OCI-LY3 (cell line): ENCODE data around the gene ZNF436.
A peak's percentile ranks its signal among the peaks of the same experiment; 100 is the strongest.

ENCODE experiments used
- H2AFZ ChIP-seq: fragments of 200-600, 300-600 bp; shearing (Covaris generic); 2 replicates; pipeline ENCODE4 v1.6.0; 2014; ENCODE audit warnings: antibody characterized with exemption, low read depth, low read length
- H3K27ac ChIP-seq: fragments of 200-600, 300-600 bp; sonication (generic); 2 replicates; pipeline ENCODE4 v1.5.1; 2014; ENCODE audit warnings: mild to moderate bottlenecking, low read length, moderate library complexity, mixed read lengths
- H3K27me3 ChIP-seq: fragments of 200-600, 300-600 bp; sonication (generic); 2 replicates; pipeline ENCODE4 v1.6.1; 2014; ENCODE audit warnings: low read depth, low read length, mixed read lengths
- H3K36me3 ChIP-seq: fragments of 200-600, 300-600 bp; sonication (generic); replicated peaks from 2 replicates; pipeline ENCODE3; 2014; ENCODE audit warnings: low read depth, low read length, mixed read lengths
- H3K4me1 ChIP-seq: fragments of 300-600, 200-600 bp; sonication (generic); 2 replicates; pipeline ENCODE4 v1.6.1; 2014; ENCODE audit warnings: low read length, mixed read lengths
- H3K4me2 ChIP-seq: fragments of 200-600, 300-600 bp; sonication (generic); 2 replicates; pipeline ENCODE4 v1.6.1; 2014; ENCODE audit warnings: low read length, mixed read lengths
- H3K4me3 ChIP-seq: fragments of 300-600, 200-600 bp; sonication (generic); 2 replicates; pipeline ENCODE4 v1.5.1; 2014; ENCODE audit warnings: antibody characterized with exemption, mild to moderate bottlenecking, low read length, moderate library complexity
- H3K79me2 ChIP-seq: fragments of 300-600, 200-600 bp; shearing (Covaris generic); 2 replicates; pipeline ENCODE4 v1.6.1; 2014; ENCODE audit warnings: mild to moderate bottlenecking, low read length, mixed read lengths
- H3K9ac ChIP-seq: fragments of 300-600, 200-600 bp; shearing (Covaris generic); 2 replicates; pipeline ENCODE4 v1.6.0; 2014; ENCODE audit warnings: mild to moderate bottlenecking, low read length, moderate library complexity
- H3K9me3 ChIP-seq: fragments of 200-600, 300-600 bp; shearing (Covaris generic); 2 replicates; pipeline ENCODE4 v1.6.1; 2014; ENCODE audit warnings: low read length, mixed read lengths; ENCODE audit not compliant: insufficient read depth
- H4K20me1 ChIP-seq: fragments of 200-600, 300-600 bp; sonication (generic); 2 replicates; pipeline ENCODE4 v1.6.1; 2016; ENCODE audit warnings: low read length, mixed read lengths; ENCODE audit not compliant: insufficient read depth
- CTCF ChIP-seq: fragments of 200-600, 300-600 bp; sonication (generic); IDR thresholded peaks from 2 replicates; pipeline ENCODE4 v1.5.1; 2014; ENCODE audit warnings: antibody characterized with exemption, low read length, low read depth
- EZH2phosphoT487 ChIP-seq: fragments of 200-600 bp; shearing (Covaris generic); IDR thresholded peaks from 2 replicates; pipeline ENCODE4 v1.6.1; 2018; ENCODE audit warnings: antibody characterized with exemption, mixed run types, low read depth

Gene ZNF436

GRCh38 chr1:23369335-23370013 lies at the start of gene ZNF436:
TSS of gene ZNF436 (minus strand) at chr1:23369836. CDS start at chr1:23368005, 1,831 bp downstream.
- Histone ChIP-seq H3K36me3 (peaks cover 6% of the 10 kb centered on the region), H3K79me2 (peaks cover 12% of the 10 kb centered on the region), H4K20me1 (no peaks in the 10 kb centered on the region), H3K27me3 (no peaks in the 10 kb centered on the region), H3K4me1 (peaks cover 10% of the 10 kb centered on the region), H3K4me3 (peak within 1 kb of the TSS; percentile 100), H3K4me2 (peak within 1 kb of the TSS; percentile 100), H3K9me3 (0 out of 2 replicates have a peak, but pooled peaks cover 3% of the 10 kb centered on the region), H3K9ac (peak within 1 kb of the TSS; percentile 100), H2AFZ (peak within 1 kb of the TSS; percentile 100), H3K27ac (peak within 1 kb of the TSS; percentile 92)
- no peak for TF ChIP-seq CTCF
- TF ChIP-seq EZH2phosphoT487 = no peak

GRCh38 chr1:23419180-23419579 lies 49.5 kb upstream of the ZNF436 start:
- Histone ChIP-seq H3K4me3 (no peak overlapping the region), H3K9me3 (no peaks in the 10 kb centered on the region), H3K79me2 (no peaks in the 10 kb centered on the region), H2AFZ (no peak overlapping the region), H4K20me1 (no peaks in the 10 kb centered on the region), H3K27me3 (0 out of 2 replicates have a peak, but pooled peaks cover 4% of the 10 kb centered on the region), H3K4me1 (no peaks in the 10 kb centered on the region), H3K4me2 (no peak overlapping the region), H3K27ac (no peak overlapping the region), H3K9ac (no peak overlapping the region), H3K36me3 (no peaks in the 10 kb centered on the region)
- TF ChIP-seq EZH2phosphoT487 (no peak), CTCF (no peak)

- H3K4me2 ChIP-seq = no peak overlapping the region
- no peak overlapping the region for H3K9ac ChIP-seq
- no peaks in the 10 kb centered on the region for H3K79me2 ChIP-seq
- H3K36me3 ChIP-seq = no peaks in the 10 kb centered on the region
- TF ChIP-seq CTCF = no peak
- TF ChIP-seq EZH2phosphoT487 = no peak
- no peak overlapping the region for H2AFZ ChIP-seq
- no peaks in the 10 kb centered on the region for H4K20me1 ChIP-seq
- H3K4me3 ChIP-seq = no peak overlapping the region
- no peaks in the 10 kb centered on the region for H3K9me3 ChIP-seq
- no peaks in the 10 kb centered on the region for H3K4me1 ChIP-seq
- H3K27me3 ChIP-seq = 0 out of 2 replicates have a peak, but pooled peaks cover 4% of the 10 kb centered on the region
- no peak overlapping the region for H3K27ac ChIP-seq
Observed at GRCh38 chr1:23417570-23417969, 47.9 kb upstream of the ZNF436 start.

GRCh38 chr1:23416964-23417363 lies 47.3 kb upstream of the ZNF436 start:
- no peak for TF ChIP-seq EZH2phosphoT487
- no peak for TF ChIP-seq CTCF
- no peaks in the 10 kb centered on the region for H3K9me3 ChIP-seq
- H3K27ac ChIP-seq = no peak overlapping the region
- H4K20me1 ChIP-seq = no peaks in the 10 kb centered on the region
- no peak overlapping the region for H3K4me3 ChIP-seq
- H3K27me3 ChIP-seq = 0 out of 2 replicates have a peak, but pooled peaks cover 4% of the 10 kb centered on the region
- no peaks in the 10 kb centered on the region for H3K4me1 ChIP-seq
- no peaks in the 10 kb centered on the region for H3K79me2 ChIP-seq
- no peak overlapping the region for H3K4me2 ChIP-seq
- no peaks in the 10 kb centered on the region for H3K36me3 ChIP-seq
- H3K9ac ChIP-seq = no peak overlapping the region
- no peak overlapping the region for H2AFZ ChIP-seq
